ENCODE results near the gene ERVW-1.
"Not testable (repeated sequence)": the region's sequence is repeated elsewhere in the genome, so short reads cannot be mapped to it uniquely, and the experiment has no call there.

Gene ERVW-1

GRCh38 chr7:92477681-92478080 lies at the start of gene ERVW-1:
ERVW-1 (minus strand) TSS chr7:92477946; CDS start chr7:92470381, 7,565 bp downstream.
- not testable (repeated sequence) for DNase-seq

GRCh38 chr7:92523110-92523509 lies 45.4 kb upstream of the ERVW-1 start:
- no peak for DNase-seq

- DNase-seq, result no peak
Observed at GRCh38 chr7:92520024-92520423, 42.3 kb upstream of the ERVW-1 start.

GRCh38 chr7:92517631-92518030 lies 39.9 kb upstream of the ERVW-1 start:
- DNase-seq, result no peak

GRCh38 chr7:92513167-92513902 lies 35.6 kb upstream of the ERVW-1 start:
- no peak for DNase-seq

- DNase-seq, result no peak
Observed at GRCh38 chr7:92508946-92509345, 31.2 kb upstream of the ERVW-1 start.

GRCh38 chr7:92506363-92506762 lies 28.6 kb upstream of the ERVW-1 start:
- DNase-seq, result no peak

GRCh38 chr7:92504563-92504962 lies 26.8 kb upstream of the ERVW-1 start:
- no peak for DNase-seq

GRCh38 chr7:92503767-92504166 lies 26.0 kb upstream of the ERVW-1 start:
- DNase-seq, result no peak

GRCh38 chr7:92498557-92498956 lies 20.8 kb upstream of the ERVW-1 start:
- no peak for DNase-seq

- DNase-seq, result no peak
Observed at GRCh38 chr7:92496876-92497275, 19.1 kb upstream of the ERVW-1 start.

GRCh38 chr7:92489634-92490033 lies 11.9 kb upstream of the ERVW-1 start:
- DNase-seq, result no peak

GRCh38 chr7:92487804-92488203 lies 10.1 kb upstream of the ERVW-1 start:
- no peak for DNase-seq

GRCh38 chr7:92485974-92486373 lies 8.2 kb upstream of the ERVW-1 start:
- no peak for DNase-seq

GRCh38 chr7:92485267-92485892 lies 7.6 kb upstream of the ERVW-1 start:
- no peak for DNase-seq

GRCh38 chr7:92484226-92484625 lies 6.5 kb upstream of the ERVW-1 start:
- not testable (repeated sequence) for DNase-seq

GRCh38 chr7:92483624-92484023 lies 5.9 kb upstream of the ERVW-1 start:
- not testable (repeated sequence) for DNase-seq

- not testable (repeated sequence) for DNase-seq
Observed at GRCh38 chr7:92479146-92479545, 1.4 kb upstream of the ERVW-1 start.

- no peak for DNase-seq
Observed at GRCh38 chr7:92478711-92479110, 965 bp upstream of the ERVW-1 start.

- DNase-seq, result no peak
Observed at GRCh38 chr7:92478095-92478494, 349 bp upstream of the ERVW-1 start.

GRCh38 chr7:92475851-92476590 lies 1.7 kb downstream of the ERVW-1 start:
- not testable (repeated sequence) for DNase-seq

- not testable (repeated sequence) for DNase-seq
Observed at GRCh38 chr7:92475261-92475770, 2.4 kb downstream of the ERVW-1 start.

GRCh38 chr7:92473989-92474388 lies 3.8 kb downstream of the ERVW-1 start:
- DNase-seq, result not testable (repeated sequence)

GRCh38 chr7:92468589-92468988 lies 9.2 kb downstream of the ERVW-1 start:
- not testable (repeated sequence) for DNase-seq
